Testis (tissue), 2 donors: ENCODE measurements around the gene MAN1A2.

ENCODE experiments used
- CTCF ChIP-seq, 3 experiments: fragments of 450-650 bp in 2 of 3; fragments of 200-600 bp in 1 of 3; sonication (generic) in 1 of 3; IDR thresholded peaks; one replicate each; pipeline ENCODE4 v1.5.1; 2016 to 2019; ENCODE audit warnings: antibody characterized with exemption in 3 of 3, mild to moderate bottlenecking in 2 of 3, moderate library complexity in 1 of 3
- POLR2A ChIP-seq: fragments of 450-650 bp; IDR thresholded peaks from one replicate; pipeline ENCODE4 v1.6.1; 2017; ENCODE audit warnings: antibody characterized with exemption, mild to moderate bottlenecking, moderate library complexity

GRCh38 chr1:117342397-117342796 is 24.9 kb upstream of the MAN1A2 start:
- TF ChIP-seq CTCF (IDR thresholded peaks at IDR 0.05) (no peak), POLR2A (no peak)
